H9 (cell line): Measurements from ENCODE around the gene SPDEF. TPM values are rescaled to one million over a fixed set of nuclear protein-coding genes. Genes with fewer than 3 reads are reported as not detected.

ENCODE experiments used
- DNase-seq: peaks from one replicate; pipeline ENCODE4 v3.0.0-alpha.2; 2017
- H2AFZ ChIP-seq: one replicate; pipeline ENCODE4 v1.6.1; 2013; ENCODE audit warnings: mild to moderate bottlenecking, low read length, control low read depth, moderate library complexity
- H2AK5ac ChIP-seq: 2 replicates; pipeline ENCODE4 v1.6.1; 2013; ENCODE audit warnings: low read length, control low read depth, mixed read lengths; ENCODE audit not compliant: insufficient read length
- H2BK120ac ChIP-seq: one replicate; pipeline ENCODE4 v1.6.1; 2013; ENCODE audit warnings: low read depth, mild to moderate bottlenecking, low read length, control low read depth, inconsistent platforms; ENCODE audit not compliant: poor library complexity, severe bottlenecking
- H2BK12ac ChIP-seq: 2 replicates; pipeline ENCODE4 v1.6.1; 2013; ENCODE audit warnings: low read length, control low read depth, mixed read lengths, low read depth; ENCODE audit not compliant: insufficient read length
- H2BK15ac ChIP-seq: 2 replicates; pipeline ENCODE4 v1.6.1; 2013; ENCODE audit warnings: low read depth, low read length, control low read depth
- H2BK20ac ChIP-seq: one replicate; pipeline ENCODE4 v1.6.1; 2013; ENCODE audit warnings: low read depth, mild to moderate bottlenecking, low read length, control low read depth, inconsistent platforms; ENCODE audit not compliant: poor library complexity, severe bottlenecking
- H2BK5ac ChIP-seq: 2 replicates; pipeline ENCODE4 v1.6.1; 2013; ENCODE audit warnings: low read length, control low read depth, mixed read lengths; ENCODE audit not compliant: insufficient read length
- H3K14ac ChIP-seq: 2 replicates; pipeline ENCODE4 v1.6.1; 2013; ENCODE audit warnings: low read length, control low read depth; ENCODE audit not compliant: insufficient read depth
- H3K18ac ChIP-seq: 2 replicates; pipeline ENCODE4 v1.6.1; 2013; ENCODE audit warnings: low read depth, mild to moderate bottlenecking, mixed read lengths, low read length, control low read depth; ENCODE audit not compliant: insufficient read length
- H3K23ac ChIP-seq: 2 replicates; pipeline ENCODE4 v1.6.1; 2013; ENCODE audit warnings: low read length, control low read depth, mixed read lengths, low read depth; ENCODE audit not compliant: insufficient read length
- H3K23me2 ChIP-seq: 2 replicates; pipeline ENCODE4 v1.6.1; 2013; ENCODE audit warnings: low read depth, mild to moderate bottlenecking, mixed read lengths, low read length, control low read depth; ENCODE audit not compliant: insufficient read length, poor library complexity, severe bottlenecking
- H3K27ac ChIP-seq: 2 replicates; pipeline ENCODE4 v1.5.1; 2013; ENCODE audit warnings: low read length, control low read depth, mixed read lengths, low read depth; ENCODE audit not compliant: insufficient read length
- H3K27me3 ChIP-seq: 2 replicates; pipeline ENCODE4 v1.6.1; 2013; ENCODE audit warnings: low read length, control low read depth, inconsistent platforms; ENCODE audit not compliant: insufficient read depth
- H3K4ac ChIP-seq: 2 replicates; pipeline ENCODE4 v1.6.1; 2013; ENCODE audit warnings: low read depth, mild to moderate bottlenecking, control low read depth, inconsistent platforms, low read length, moderate library complexity
- H3K4me1 ChIP-seq: 2 replicates; pipeline ENCODE4 v1.6.1; 2013; ENCODE audit warnings: low read length, control low read depth, inconsistent platforms; ENCODE audit not compliant: insufficient read depth
- H3K4me2 ChIP-seq: 2 replicates; pipeline ENCODE4 v1.6.1; 2013; ENCODE audit warnings: low read length, control low read depth, mixed read lengths; ENCODE audit not compliant: insufficient read length, insufficient read depth
- H3K56ac ChIP-seq: 2 replicates; pipeline ENCODE4 v1.6.1; 2013; ENCODE audit warnings: low read depth, mild to moderate bottlenecking, mixed read lengths, low read length, control low read depth; ENCODE audit not compliant: insufficient read length
- H3K79me1 ChIP-seq: 2 replicates; pipeline ENCODE4 v1.6.1; 2013; ENCODE audit warnings: low read depth, mild to moderate bottlenecking, moderate library complexity, low read length, control low read depth, inconsistent platforms; ENCODE audit not compliant: insufficient read depth, poor library complexity, severe bottlenecking
- H3K79me2 ChIP-seq: 2 replicates; pipeline ENCODE4 v1.6.1; 2013; ENCODE audit warnings: low read length, control low read depth, inconsistent platforms; ENCODE audit not compliant: insufficient read depth
- H3K9ac ChIP-seq: 2 replicates; pipeline ENCODE4 v1.6.1; 2013; ENCODE audit warnings: low read length, control low read depth, mixed read lengths; ENCODE audit not compliant: insufficient read length; ENCODE audit errors: extremely low read depth
- H3K9me3 ChIP-seq: one replicate; pipeline ENCODE4 v1.6.1; 2013; ENCODE audit warnings: low read depth, low read length, inconsistent platforms; ENCODE audit not compliant: control insufficient read depth
- H3T11ph ChIP-seq: one replicate; pipeline ENCODE4 v1.6.1; 2013; ENCODE audit warnings: mild to moderate bottlenecking, low read length, control low read depth, inconsistent platforms
- H4K20me1 ChIP-seq: one replicate; pipeline ENCODE4 v1.6.1; 2013; ENCODE audit not compliant: control insufficient read depth, insufficient read length, insufficient read depth
- H4K5ac ChIP-seq: 2 replicates; pipeline ENCODE4 v1.6.1; 2013; ENCODE audit warnings: low read depth, mild to moderate bottlenecking, mixed read lengths, low read length, control low read depth; ENCODE audit not compliant: insufficient read length
- H4K8ac ChIP-seq: replicated peaks from 2 replicates; pipeline ENCODE4 v1.6.1; 2013; ENCODE audit warnings: low read length, control low read depth, mixed read lengths, low read depth; ENCODE audit not compliant: insufficient read length
- H4K91ac ChIP-seq: 2 replicates; pipeline ENCODE4 v1.6.1; 2013; ENCODE audit warnings: low read depth, mild to moderate bottlenecking, moderate library complexity, mixed read lengths, low read length, control low read depth; ENCODE audit not compliant: insufficient read length
- H3K27ac Mint-ChIP-seq, 3 experiments: 2 replicates in 2 of 3; 3 replicates in 1 of 3; pipeline ENCODE4 v1.8.0; 2020 to 2021; ENCODE audit warnings: mixed read lengths in 3 of 3, mild to moderate bottlenecking in 1 of 3, moderate library complexity in 1 of 3
- H3K27me3 Mint-ChIP-seq: 2 replicates; pipeline ENCODE4 v1.8.0; 2021; ENCODE audit warnings: low read depth, mild to moderate bottlenecking, moderate library complexity, mixed read lengths
- H3K36me3 Mint-ChIP-seq, 3 experiments: 2 replicates in 2 of 3; 3 replicates in 1 of 3; pipeline ENCODE4 v1.8.0; 2020 to 2021; ENCODE audit warnings: low read depth in 3 of 3, mixed read lengths in 3 of 3; ENCODE audit not compliant: insufficient read depth in 1 of 3
- H3K4me1 Mint-ChIP-seq, 2 experiments: 2 replicates each; pipeline ENCODE4 v1.8.0; 2020; ENCODE audit warnings: mixed read lengths in 2 of 2
- H3K4me3 Mint-ChIP-seq, 2 experiments: 2 replicates in 1 of 2; 3 replicates in 1 of 2; pipeline ENCODE4 v1.8.0; 2020 to 2021; ENCODE audit warnings: mild to moderate bottlenecking in 2 of 2, mixed read lengths in 2 of 2, moderate library complexity in 1 of 2
- H3K9me3 Mint-ChIP-seq, 2 experiments: 2 replicates in 1 of 2; 3 replicates in 1 of 2; pipeline ENCODE4 v1.8.0; 2020; ENCODE audit warnings: mild to moderate bottlenecking in 2 of 2, mixed read lengths in 2 of 2, moderate library complexity in 1 of 2
- WGBS: extraction: QIAGEN DNeasy Blood & Tissue Kit; methylation state at CpG from one replicate; pipeline ENCODE4 v1.1.7; 2013; ENCODE audit warnings: missing lambda C conversion rate, low lambda C conversion rate, mixed read lengths; ENCODE audit not compliant: insufficient read length; ENCODE audit errors: extremely low coverage; 5-methylcytosine and 5-hydroxymethylcytosine counted together
- total RNA-seq: library from RNA; stranded (reverse); gene quantifications from 2 replicates; pipeline ENCODE4 v1.2.1, GENCODE V29; 2021
- TF ChIP-seq, protein P1 (sequence below): fragments of 200-600 bp; sonication (generic); conservative IDR thresholded peaks from 3 replicates; pipeline ENCODE4 v1.8.0; 2021; ENCODE audit warnings: antibody characterized with exemption, mild to moderate bottlenecking

SPDEF gene
- total RNA-seq, 1 experiment from 2014 or later: 0.15 TPM

DNA sequence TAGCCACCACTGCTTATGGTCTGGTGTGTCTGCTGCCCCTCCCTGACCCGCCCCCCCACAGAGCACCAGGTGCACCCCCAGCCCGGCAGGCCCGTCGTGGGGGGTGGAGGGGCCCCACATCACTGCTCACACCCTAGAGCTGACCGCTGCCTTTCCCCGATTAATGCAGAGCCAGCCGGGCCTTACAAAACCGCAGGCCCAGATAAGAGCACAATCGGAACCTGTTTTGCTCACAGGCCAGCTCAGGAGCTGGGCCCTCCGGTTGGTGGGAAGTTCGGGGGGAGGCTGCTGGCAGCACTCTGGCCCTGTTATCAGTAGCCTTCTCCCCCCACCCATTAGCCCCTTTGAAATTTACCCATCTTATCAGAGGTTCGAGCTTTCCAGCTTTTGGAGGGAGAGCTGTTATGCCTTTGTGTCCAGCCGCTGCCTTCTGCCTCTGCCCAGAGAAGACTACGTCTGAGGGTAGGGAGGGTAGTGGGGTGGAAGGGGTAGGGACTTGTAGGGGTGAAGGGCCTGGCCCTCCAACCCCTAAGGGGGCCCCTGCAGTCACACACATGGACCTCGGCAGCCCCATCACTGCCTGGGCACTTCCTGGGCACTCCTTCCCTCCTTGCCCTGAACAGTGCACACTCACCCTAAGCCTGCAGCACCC lies 6.9 kb upstream of the SPDEF start:
- Histone ChIP-seq H2BK12ac (no peak overlapping the region), H3K79me1 (no peaks in the 10 kb centered on the region), H2BK120ac (no peak overlapping the region), H2BK20ac (no peak overlapping the region), H3K4me1 (no peaks in the 10 kb centered on the region; the same call in 1 of the 2 replicates), H3K23me2 (no peaks in the 10 kb centered on the region), H4K8ac (no peak overlapping the region), H3K14ac (no peak overlapping the region), H3K9ac (no peak overlapping the region), H3K27ac (no peak overlapping the region), H3K56ac (no peak overlapping the region), H2AFZ (no peak overlapping the region), H3K27me3 (no peaks in the 10 kb centered on the region), H3K9me3 (no peaks in the 10 kb centered on the region), H3K79me2 (no peaks in the 10 kb centered on the region), H4K5ac (no peak overlapping the region), H4K91ac (no peak overlapping the region), H2AK5ac (no peak overlapping the region), H3T11ph (no peak overlapping the region), H4K20me1 (no peaks in the 10 kb centered on the region), H2BK5ac (no peak overlapping the region), H3K4ac (no peak overlapping the region), H3K18ac (no peak overlapping the region), H3K4me2 (no peak overlapping the region), H2BK15ac (no peak overlapping the region), H3K23ac (no peak overlapping the region)
- Mint-ChIP-seq H3K27me3 (peaks cover 1% of the 10 kb centered on the region; the same call in 1 of the 2 replicates), H3K36me3 (no peaks in the 10 kb centered on the region), H3K9me3 (no peaks in the 10 kb centered on the region; a peak in 2 of 5 replicates), H3K4me1 (peaks cover 29 to 41% of the 10 kb centered on the region in 2 experiments), H3K27ac (no peak overlapping the region), H3K4me3 (no peak overlapping the region)
- TF ChIP-seq, protein P1, sequence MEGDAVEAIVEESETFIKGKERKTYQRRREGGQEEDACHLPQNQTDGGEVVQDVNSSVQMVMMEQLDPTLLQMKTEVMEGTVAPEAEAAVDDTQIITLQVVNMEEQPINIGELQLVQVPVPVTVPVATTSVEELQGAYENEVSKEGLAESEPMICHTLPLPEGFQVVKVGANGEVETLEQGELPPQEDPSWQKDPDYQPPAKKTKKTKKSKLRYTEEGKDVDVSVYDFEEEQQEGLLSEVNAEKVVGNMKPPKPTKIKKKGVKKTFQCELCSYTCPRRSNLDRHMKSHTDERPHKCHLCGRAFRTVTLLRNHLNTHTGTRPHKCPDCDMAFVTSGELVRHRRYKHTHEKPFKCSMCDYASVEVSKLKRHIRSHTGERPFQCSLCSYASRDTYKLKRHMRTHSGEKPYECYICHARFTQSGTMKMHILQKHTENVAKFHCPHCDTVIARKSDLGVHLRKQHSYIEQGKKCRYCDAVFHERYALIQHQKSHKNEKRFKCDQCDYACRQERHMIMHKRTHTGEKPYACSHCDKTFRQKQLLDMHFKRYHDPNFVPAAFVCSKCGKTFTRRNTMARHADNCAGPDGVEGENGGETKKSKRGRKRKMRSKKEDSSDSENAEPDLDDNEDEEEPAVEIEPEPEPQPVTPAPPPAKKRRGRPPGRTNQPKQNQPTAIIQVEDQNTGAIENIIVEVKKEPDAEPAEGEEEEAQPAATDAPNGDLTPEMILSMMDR: no peak
- WGBS: no CpG with 5 or more reads among the region's 15 CpGs
- no peak for DNase-seq
